HG03558 (cell line): ENCODE results near the gene PPFIA4.

Experiments
- ATAC-seq: cut with Tn5 transposase; IDR thresholded peaks from one replicate; pipeline ENCODE4 v1.9.1; 2021; ENCODE audit warnings: moderate number of reproducible peaks; ENCODE audit not compliant: unreplicated experiment; ENCODE audit errors: extremely low read depth

Gene PPFIA4

GRCh38 chr1:203096566-203096965, 70.3 kb downstream of the PPFIA4 start:
- ATAC-seq = no peak

- no peak for ATAC-seq
Observed at GRCh38 chr1:203097001-203097400, 70.7 kb downstream of the PPFIA4 start.

- ATAC-seq = no peak
Observed at GRCh38 chr1:203098445-203098844, 72.2 kb downstream of the PPFIA4 start.

GRCh38 chr1:203098914-203099520, 72.7 kb downstream of the PPFIA4 start:
- ATAC-seq = no peak

GRCh38 chr1:203099805-203100515, 73.7 kb downstream of the PPFIA4 start:
- ATAC-seq = no peak

- no peak for ATAC-seq
Observed at GRCh38 chr1:203100516-203100869, 74.2 kb downstream of the PPFIA4 start.

- ATAC-seq = no peak
Observed at GRCh38 chr1:203101813-203102634, 75.7 kb downstream of the PPFIA4 start.

- no peak for ATAC-seq
Observed at GRCh38 chr1:203103216-203103615, 76.9 kb downstream of the PPFIA4 start.

GRCh38 chr1:203103829-203104495, 77.7 kb downstream of the PPFIA4 start:
- no peak for ATAC-seq

- ATAC-seq = no peak
Observed at GRCh38 chr1:203104789-203105390, 78.6 kb downstream of the PPFIA4 start.

- no peak for ATAC-seq
Observed at GRCh38 chr1:203112475-203112874, 86.2 kb downstream of the PPFIA4 start.

- ATAC-seq = no peak
Observed at GRCh38 chr1:203113308-203113707, 87.0 kb downstream of the PPFIA4 start.

GRCh38 chr1:203114202-203114601, 87.9 kb downstream of the PPFIA4 start:
- no peak for ATAC-seq

- no peak for ATAC-seq
Observed at GRCh38 chr1:203116091-203116820, 90.0 kb downstream of the PPFIA4 start.

- no peak for ATAC-seq
Observed at GRCh38 chr1:203117611-203118575, 91.6 kb downstream of the PPFIA4 start.

GRCh38 chr1:203120325-203121153, 94.2 kb downstream of the PPFIA4 start:
- ATAC-seq = no peak

GRCh38 chr1:203121186-203122015, 95.1 kb downstream of the PPFIA4 start:
- no peak for ATAC-seq
